SK-N-SH (cell line): Measurements from ENCODE around the gene NPAS3. TPM values are rescaled to one million over a fixed set of nuclear protein-coding genes. Genes with fewer than 3 reads are reported as not detected.

Experiments
- CTCF ChIA-PET: fragments of 300-600, 350-600 bp; formaldehyde crosslinking; extraction: SDS; loops from one replicate; lab custom pipeline; 2021; lab: Yijun Ruan, JAX
- POLR2A ChIA-PET: fragments of 350-600 bp; sonication (Branson Sonifier 250); formaldehyde crosslinking; extraction: SDS; loops from one replicate; lab custom pipeline; 2020; ENCODE audit warnings: antibody characterized with exemption, inconsistent platforms; lab: Yijun Ruan, JAX
- DNase-seq: peaks from one replicate; pipeline ENCODE4 v3.0.0; 2012
- H2AFZ ChIP-seq: fragments of 200-600 bp; sonication (generic); 2 replicates; pipeline ENCODE4 v1.8.1; 2016; ENCODE audit warnings: antibody characterized with exemption, mild to moderate bottlenecking, low read depth
- H3F3A ChIP-seq: fragments of 200-600 bp; sonication (generic); replicated peaks from 2 replicates; pipeline ENCODE3; 2016; ENCODE audit warnings: antibody characterized with exemption, mild to moderate bottlenecking; ENCODE audit not compliant: insufficient read depth
- H3K27ac ChIP-seq, 2 experiments: fragments of 200-500 bp in 1 of 2; fragments of 200-600 bp in 1 of 2; sonication (Bioruptor generic) in 1 of 2; sonication (generic), shearing (Covaris generic) in 1 of 2; 2 replicates each; pipeline versions ENCODE4 v1.5.1 to v1.6.1; 2014 to 2016; ENCODE audit warnings: low read depth in 2 of 2, inconsistent platforms in 1 of 2, low read length in 1 of 2, mild to moderate bottlenecking in 1 of 2, mixed read lengths in 1 of 2
- H3K27me3 ChIP-seq: fragments of 200-600 bp; sonication (generic), shearing (Covaris generic); 2 replicates; pipeline ENCODE4 v1.6.1; 2016; ENCODE audit warnings: mixed run types; ENCODE audit not compliant: insufficient read depth
- H3K36me3 ChIP-seq, 2 experiments: fragments of 200-500 bp in 1 of 2; fragments of 200-600 bp in 1 of 2; sonication (Bioruptor generic) in 1 of 2; sonication (generic) in 1 of 2; replicated peaks in 1 of 2; 2 replicates each; pipeline versions ENCODE3 to v1.5.1; 2014 to 2016; ENCODE audit warnings: low read length in 1 of 2, mild to moderate bottlenecking in 1 of 2; ENCODE audit not compliant: insufficient read depth in 2 of 2, control insufficient read depth in 1 of 2
- H3K4me1 ChIP-seq, 2 experiments: fragments of 200-500 bp in 1 of 2; fragments of 200-600 bp in 1 of 2; sonication (Bioruptor generic) in 1 of 2; sonication (generic), shearing (Covaris generic) in 1 of 2; 2 replicates each; pipeline versions ENCODE4 v1.5.1 to v1.6.1; 2014 to 2016; ENCODE audit warnings: low read depth in 1 of 2, low read length in 1 of 2, mixed run types in 1 of 2; ENCODE audit not compliant: insufficient read depth in 2 of 2, control insufficient read depth in 1 of 2
- H3K4me2 ChIP-seq: fragments of 200-600 bp; sonication (generic), shearing (Covaris generic); 2 replicates; pipeline ENCODE4 v1.6.1; 2017; ENCODE audit warnings: mixed run types
- H3K4me3 ChIP-seq, 2 experiments: fragments of 200-500 bp in 1 of 2; fragments of 200-600 bp in 1 of 2; sonication (Bioruptor generic) in 1 of 2; sonication (generic), shearing (Covaris generic) in 1 of 2; 2 replicates each; pipeline versions ENCODE4 v1.5.1 to v1.8.1; 2014 to 2016; ENCODE audit warnings: low read depth in 2 of 2, inconsistent platforms in 1 of 2, low read length in 1 of 2, mild to moderate bottlenecking in 1 of 2, mixed read lengths in 1 of 2, moderate library complexity in 1 of 2
- H3K79me2 ChIP-seq: fragments of 200-600 bp; sonication (generic); 2 replicates; pipeline ENCODE4 v1.8.1; 2017; ENCODE audit warnings: mild to moderate bottlenecking; ENCODE audit not compliant: insufficient read depth
- H3K9ac ChIP-seq: fragments of 200-600 bp; sonication (generic); 2 replicates; pipeline ENCODE4 v1.6.1; 2017; ENCODE audit warnings: mixed run types
- H3K9me2 ChIP-seq: fragments of 200-600 bp; sonication (generic); 2 replicates; pipeline ENCODE4 v1.6.1; 2017; ENCODE audit warnings: mixed run types
- H3K9me3 ChIP-seq: fragments of 200-600 bp; sonication (generic); 2 replicates; pipeline ENCODE4 v1.6.1; 2017; ENCODE audit warnings: mixed run types, mild to moderate bottlenecking, moderate library complexity
- H4K20me1 ChIP-seq: fragments of 200-600 bp; sonication (generic); 2 replicates; pipeline ENCODE4 v1.6.1; 2017; ENCODE audit warnings: mild to moderate bottlenecking, mixed run types; ENCODE audit not compliant: insufficient read depth
- FOXM1 ChIP-seq: IDR thresholded peaks from 2 replicates; pipeline ENCODE4 v1.4.0; 2012; ENCODE audit warnings: low read depth, mild to moderate bottlenecking
- JUND ChIP-seq: IDR thresholded peaks from 2 replicates; pipeline ENCODE4 v1.4.0; 2012
- MXI1 ChIP-seq: IDR thresholded peaks from 2 replicates; pipeline ENCODE4 v1.6.1; 2012; ENCODE audit warnings: mild to moderate bottlenecking, low read depth, low read length, improper control_type of control experiment
- NFIC ChIP-seq: IDR thresholded peaks from 2 replicates; pipeline ENCODE4 v1.4.0; 2012; ENCODE audit warnings: borderline replicate concordance
- RAD21 ChIP-seq: IDR thresholded peaks from 2 replicates; pipeline ENCODE4 v1.6.1; 2012; ENCODE audit warnings: mild to moderate bottlenecking, low read length
- REST ChIP-seq: IDR thresholded peaks from 2 replicates; pipeline ENCODE4 v1.6.1; 2012; ENCODE audit warnings: mild to moderate bottlenecking, low read depth, low read length, moderate library complexity
- SMC3 ChIP-seq: IDR thresholded peaks from 2 replicates; pipeline ENCODE4 v1.6.1; 2012; ENCODE audit warnings: low read depth, low read length, improper control_type of control experiment
- TAF1 ChIP-seq: IDR thresholded peaks from 2 replicates; pipeline ENCODE4 v1.6.1; 2012; ENCODE audit warnings: low read depth, mild to moderate bottlenecking, low read length, moderate library complexity, borderline replicate concordance
- TEAD4 ChIP-seq: IDR thresholded peaks from 2 replicates; pipeline ENCODE4 v1.4.0; 2012; ENCODE audit warnings: mild to moderate bottlenecking, borderline replicate concordance; ENCODE audit not compliant: insufficient read depth
- USF2 ChIP-seq: fragments of 150-350 bp; IDR thresholded peaks from 2 replicates; pipeline ENCODE4 v1.6.1; 2017; ENCODE audit warnings: antibody characterized with exemption, low read length, low read depth, borderline replicate concordance
- YY1 ChIP-seq: IDR thresholded peaks from 2 replicates; pipeline ENCODE4 v1.4.0; 2012; ENCODE audit warnings: low read depth, mild to moderate bottlenecking
- WGBS: methylation state at CpG from one replicate; pipeline ENCODE4 v1.1.6; 2017; ENCODE audit warnings: low lambda C conversion rate; 5-methylcytosine and 5-hydroxymethylcytosine counted together
- polyA plus RNA-seq, 3 experiments: library from polyadenylated mRNA; depleted of rRNA; stranded (reverse); fragments of >200 nt; gene quantifications; 2 replicates each; pipeline ENCODE4 v1.2.3, GENCODE V29; 2012
- TF ChIP-seq, protein P1 (sequence below): fragments of 200-600 bp; sonication (generic); IDR thresholded peaks from 2 replicates; pipeline ENCODE4 v1.6.1; 2017; ENCODE audit warnings: antibody characterized with exemption, mild to moderate bottlenecking, moderate library complexity
- TF ChIP-seq, protein P2 (sequence below): IDR thresholded peaks from 2 replicates; pipeline ENCODE4 v1.4.0; 2012; ENCODE audit warnings: low read depth

NPAS3 gene
- polyA plus RNA-seq, 1 of the 3 experiments (the other 2 are of a cell fraction): 4.3 TPM

DNA sequence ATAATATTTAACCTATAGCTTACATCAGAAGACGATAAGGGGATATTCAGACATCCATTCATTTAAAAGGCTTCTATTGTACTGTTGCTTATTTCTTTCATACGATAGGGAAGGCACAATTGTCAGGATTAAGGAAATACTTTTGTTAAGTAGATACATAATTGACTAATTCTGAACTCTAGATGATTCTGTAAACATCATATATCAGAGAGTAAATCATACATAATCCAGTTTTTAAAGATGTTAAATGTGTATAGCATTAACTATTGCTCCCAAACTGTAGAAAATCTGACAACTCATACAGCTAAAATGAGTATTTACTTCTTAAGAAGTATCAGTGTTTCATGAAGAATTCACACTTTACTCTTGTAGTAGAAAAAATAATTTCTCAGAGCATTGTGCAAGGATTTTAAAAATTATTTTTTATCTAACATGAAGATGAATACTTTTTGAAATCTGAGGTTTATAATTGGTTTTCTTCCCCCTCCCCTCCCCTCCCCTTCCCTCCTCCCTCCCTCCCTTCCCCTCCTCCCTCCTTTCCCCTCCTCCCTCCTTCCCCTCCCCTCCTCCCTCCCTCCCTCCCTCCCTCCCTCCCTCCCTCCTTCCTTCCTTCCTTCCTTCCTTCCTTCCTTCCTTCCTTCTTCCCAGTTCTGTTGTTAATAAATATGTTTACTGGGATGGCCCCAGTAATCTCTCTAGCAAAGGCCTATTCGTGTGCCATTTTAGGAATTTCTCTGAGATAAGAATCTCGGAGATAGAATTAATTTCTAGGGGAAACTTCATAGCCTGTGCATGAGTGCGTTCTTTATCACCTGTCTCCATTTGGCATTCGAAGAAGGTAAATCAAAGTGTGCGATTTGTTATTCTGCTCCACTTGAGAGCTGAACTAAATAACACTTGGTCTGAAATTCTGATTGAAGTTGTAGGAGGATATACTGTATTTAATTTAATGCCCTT lies 2.3 kb downstream of the NPAS3 start:
- ChIA-PET POLR2A (no interaction called here), CTCF (no interaction called here)
- WGBS: 79% methylated on average over 7 of the region's 7 CpGs
- H3K4me1 ChIP-seq: peaks cover 4 to 21% of the 10 kb centered on the region in 2 experiments; a peak in 3 of 4 replicates
- H3K9me3 ChIP-seq: no peaks in the 10 kb centered on the region
- H2AFZ ChIP-seq: no peak overlapping the region
- no peak overlapping the region for H3K27ac ChIP-seq
- peak overlapping the region; percentile 82 for H3K4me2 ChIP-seq
- no peaks in the 10 kb centered on the region; the same call in 1 of the 2 replicates for H3K27me3 ChIP-seq
- H3K79me2 ChIP-seq: no peaks in the 10 kb centered on the region; the same call in 1 of the 2 replicates
- H3F3A ChIP-seq: peaks cover 25% of the 10 kb centered on the region
- H3K4me3 ChIP-seq: peak overlapping the region in 1 of 2 experiments; percentile 72; a peak in 2 of 4 replicates
- H4K20me1 ChIP-seq: no peaks in the 10 kb centered on the region
- no peaks in the 10 kb centered on the region for H3K9me2 ChIP-seq
- TF ChIP-seq FOXM1: no peak
- no peaks in the 10 kb centered on the region for H3K36me3 ChIP-seq
- no peak for DNase-seq
- H3K9ac ChIP-seq: no peak overlapping the region

- Histone ChIP-seq H3K4me3 (no peak overlapping the region), H3K9me3 (no peaks in the 10 kb centered on the region), H3K4me2 (no peak overlapping the region), H4K20me1 (no peaks in the 10 kb centered on the region), H3K9ac (no peak overlapping the region), H3K36me3 (no peaks in the 10 kb centered on the region), H3K79me2 (no peaks in the 10 kb centered on the region; the same call in 1 of the 2 replicates), H3K9me2 (no peaks in the 10 kb centered on the region), H2AFZ (no peak overlapping the region), H3F3A (peaks cover 21% of the 10 kb centered on the region), H3K27ac (no peak overlapping the region), H3K4me1 (peaks cover 4 to 22% of the 10 kb centered on the region in 2 experiments; a peak in 3 of 4 replicates), H3K27me3 (no peaks in the 10 kb centered on the region; the same call in 1 of the 2 replicates)
- no peak for DNase-seq
- CTCF ChIA-PET: no interaction called here
- TF ChIP-seq JUND: no peak
- no peak for TF ChIP-seq MXI1
- TF ChIP-seq, protein P1, sequence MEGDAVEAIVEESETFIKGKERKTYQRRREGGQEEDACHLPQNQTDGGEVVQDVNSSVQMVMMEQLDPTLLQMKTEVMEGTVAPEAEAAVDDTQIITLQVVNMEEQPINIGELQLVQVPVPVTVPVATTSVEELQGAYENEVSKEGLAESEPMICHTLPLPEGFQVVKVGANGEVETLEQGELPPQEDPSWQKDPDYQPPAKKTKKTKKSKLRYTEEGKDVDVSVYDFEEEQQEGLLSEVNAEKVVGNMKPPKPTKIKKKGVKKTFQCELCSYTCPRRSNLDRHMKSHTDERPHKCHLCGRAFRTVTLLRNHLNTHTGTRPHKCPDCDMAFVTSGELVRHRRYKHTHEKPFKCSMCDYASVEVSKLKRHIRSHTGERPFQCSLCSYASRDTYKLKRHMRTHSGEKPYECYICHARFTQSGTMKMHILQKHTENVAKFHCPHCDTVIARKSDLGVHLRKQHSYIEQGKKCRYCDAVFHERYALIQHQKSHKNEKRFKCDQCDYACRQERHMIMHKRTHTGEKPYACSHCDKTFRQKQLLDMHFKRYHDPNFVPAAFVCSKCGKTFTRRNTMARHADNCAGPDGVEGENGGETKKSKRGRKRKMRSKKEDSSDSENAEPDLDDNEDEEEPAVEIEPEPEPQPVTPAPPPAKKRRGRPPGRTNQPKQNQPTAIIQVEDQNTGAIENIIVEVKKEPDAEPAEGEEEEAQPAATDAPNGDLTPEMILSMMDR: no peak
- 91% methylated on average over 2 of the region's 2 CpGs for WGBS
- POLR2A ChIA-PET: no interaction called here
These were observed 3.0 kb downstream of the NPAS3 start for GRCh38 chr14:32941668-32942065.

DNA sequence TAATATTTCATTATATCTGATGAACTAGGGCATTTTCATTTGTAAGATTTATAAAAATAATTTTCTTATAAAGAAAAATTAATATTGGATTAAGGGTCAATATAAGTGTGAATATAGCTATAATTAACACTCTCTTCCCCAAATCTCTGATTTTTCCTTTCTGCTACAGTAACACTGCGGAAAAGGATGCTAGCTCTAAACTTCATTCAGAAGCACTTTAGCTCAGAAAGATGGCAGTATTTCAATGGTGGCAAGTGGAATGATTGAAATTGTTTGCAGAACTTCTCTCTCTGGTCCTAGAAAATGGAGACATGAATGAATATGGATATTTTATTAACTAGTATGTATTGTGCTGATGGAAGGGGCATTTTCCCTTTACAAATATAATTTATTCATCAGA lies 8.4 kb downstream of the NPAS3 start:
- no peaks in the 10 kb centered on the region for H3K9me3 ChIP-seq
- H3K9ac ChIP-seq: no peak overlapping the region
- DNase-seq: no peak
- H3K27me3 ChIP-seq: no peaks in the 10 kb centered on the region
- H3K36me3 ChIP-seq: no peaks in the 10 kb centered on the region
- no peak overlapping the region for H3K4me2 ChIP-seq
- H3K4me3 ChIP-seq: no peak overlapping the region
- peaks cover 4% of the 10 kb centered on the region for H3F3A ChIP-seq
- H4K20me1 ChIP-seq: no peaks in the 10 kb centered on the region
- no peak overlapping the region for H3K27ac ChIP-seq
- WGBS: 88% methylated on average over 1 of the region's 1 CpG
- no peaks in the 10 kb centered on the region for H3K9me2 ChIP-seq
- ChIA-PET POLR2A (no interaction called here), CTCF (interaction anchor here (1.1 kb wide), 1 partner anchor 242 kb away, joined by 3 read pairs; no protein-coding TSS in a partner anchor)
- no peak overlapping the region for H2AFZ ChIP-seq
- H3K4me1 ChIP-seq: peaks cover 0 to 32% of the 10 kb centered on the region in 2 experiments; a peak in 2 of 4 replicates
- no peaks in the 10 kb centered on the region; the same call in 1 of the 2 replicates for H3K79me2 ChIP-seq
- TF ChIP-seq RAD21 (no peak), NFIC (no peak), SMC3 (no peak), TAF1 (no peak), TEAD4 (no peak), FOXM1 (no peak), JUND (no peak), YY1 (no peak), REST (no peak), USF2 (no peak)
- TF ChIP-seq, protein P2, sequence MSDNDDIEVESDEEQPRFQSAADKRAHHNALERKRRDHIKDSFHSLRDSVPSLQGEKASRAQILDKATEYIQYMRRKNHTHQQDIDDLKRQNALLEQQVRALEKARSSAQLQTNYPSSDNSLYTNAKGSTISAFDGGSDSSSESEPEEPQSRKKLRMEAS: no peak
